AG20443 (cell line): ENCODE results near the gene PML.

Experiments
- DNase-seq: peaks from one replicate; pipeline ENCODE4 v3.0.0; 2012; ENCODE audit warnings: low spot score, mixed read lengths

Gene PML, protein sequence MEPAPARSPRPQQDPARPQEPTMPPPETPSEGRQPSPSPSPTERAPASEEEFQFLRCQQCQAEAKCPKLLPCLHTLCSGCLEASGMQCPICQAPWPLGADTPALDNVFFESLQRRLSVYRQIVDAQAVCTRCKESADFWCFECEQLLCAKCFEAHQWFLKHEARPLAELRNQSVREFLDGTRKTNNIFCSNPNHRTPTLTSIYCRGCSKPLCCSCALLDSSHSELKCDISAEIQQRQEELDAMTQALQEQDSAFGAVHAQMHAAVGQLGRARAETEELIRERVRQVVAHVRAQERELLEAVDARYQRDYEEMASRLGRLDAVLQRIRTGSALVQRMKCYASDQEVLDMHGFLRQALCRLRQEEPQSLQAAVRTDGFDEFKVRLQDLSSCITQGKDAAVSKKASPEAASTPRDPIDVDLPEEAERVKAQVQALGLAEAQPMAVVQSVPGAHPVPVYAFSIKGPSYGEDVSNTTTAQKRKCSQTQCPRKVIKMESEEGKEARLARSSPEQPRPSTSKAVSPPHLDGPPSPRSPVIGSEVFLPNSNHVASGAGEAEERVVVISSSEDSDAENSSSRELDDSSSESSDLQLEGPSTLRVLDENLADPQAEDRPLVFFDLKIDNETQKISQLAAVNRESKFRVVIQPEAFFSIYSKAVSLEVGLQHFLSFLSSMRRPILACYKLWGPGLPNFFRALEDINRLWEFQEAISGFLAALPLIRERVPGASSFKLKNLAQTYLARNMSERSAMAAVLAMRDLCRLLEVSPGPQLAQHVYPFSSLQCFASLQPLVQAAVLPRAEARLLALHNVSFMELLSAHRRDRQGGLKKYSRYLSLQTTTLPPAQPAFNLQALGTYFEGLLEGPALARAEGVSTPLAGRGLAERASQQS

DNA sequence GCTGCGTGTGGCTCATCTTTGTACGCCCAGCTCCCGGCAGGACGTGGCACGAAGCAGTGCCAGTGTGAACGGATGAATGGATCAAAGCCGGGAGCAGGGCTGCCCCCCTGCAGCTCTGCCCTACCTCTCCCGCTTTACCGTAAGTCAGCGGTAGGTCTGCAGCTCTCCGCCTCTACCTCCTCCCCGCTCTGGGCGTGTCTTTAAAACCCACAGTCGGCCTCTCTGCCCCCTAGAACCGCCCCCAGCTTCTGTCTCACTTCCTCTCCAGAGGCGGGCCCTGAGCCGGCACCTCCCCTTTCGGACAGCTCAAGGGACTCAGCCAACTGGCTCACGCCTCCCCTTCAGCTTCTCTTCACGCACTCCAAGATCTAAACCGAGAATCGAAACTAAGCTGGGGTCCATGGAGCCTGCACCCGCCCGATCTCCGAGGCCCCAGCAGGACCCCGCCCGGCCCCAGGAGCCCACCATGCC lies at the start of gene PML:
TSS of gene PML (plus strand) at position 304 of the 471 bp plus-strand sequence. CDS start at position 401, 97 bp downstream.
- peak; percentile 97 for DNase-seq

DNA sequence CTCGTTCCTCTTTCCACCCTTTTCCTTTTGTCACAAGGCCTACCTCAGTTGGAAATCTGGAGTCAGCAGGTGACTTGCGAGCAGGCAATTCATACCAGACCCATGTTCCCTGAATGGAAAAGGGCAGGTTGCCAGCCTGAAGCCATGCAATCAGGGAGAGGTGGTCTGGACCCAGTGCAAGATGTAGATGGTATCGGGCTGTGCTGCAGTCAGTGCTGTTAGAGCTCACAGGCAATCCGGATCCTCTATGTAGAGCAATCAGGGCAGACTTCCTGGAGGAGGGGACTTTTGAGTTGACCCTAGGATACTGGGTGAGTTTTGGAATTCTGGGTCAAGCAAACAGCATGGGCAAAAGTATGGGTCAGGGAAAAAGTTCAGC lies 49.4 kb upstream of the PML start:
- no peak for DNase-seq

DNA sequence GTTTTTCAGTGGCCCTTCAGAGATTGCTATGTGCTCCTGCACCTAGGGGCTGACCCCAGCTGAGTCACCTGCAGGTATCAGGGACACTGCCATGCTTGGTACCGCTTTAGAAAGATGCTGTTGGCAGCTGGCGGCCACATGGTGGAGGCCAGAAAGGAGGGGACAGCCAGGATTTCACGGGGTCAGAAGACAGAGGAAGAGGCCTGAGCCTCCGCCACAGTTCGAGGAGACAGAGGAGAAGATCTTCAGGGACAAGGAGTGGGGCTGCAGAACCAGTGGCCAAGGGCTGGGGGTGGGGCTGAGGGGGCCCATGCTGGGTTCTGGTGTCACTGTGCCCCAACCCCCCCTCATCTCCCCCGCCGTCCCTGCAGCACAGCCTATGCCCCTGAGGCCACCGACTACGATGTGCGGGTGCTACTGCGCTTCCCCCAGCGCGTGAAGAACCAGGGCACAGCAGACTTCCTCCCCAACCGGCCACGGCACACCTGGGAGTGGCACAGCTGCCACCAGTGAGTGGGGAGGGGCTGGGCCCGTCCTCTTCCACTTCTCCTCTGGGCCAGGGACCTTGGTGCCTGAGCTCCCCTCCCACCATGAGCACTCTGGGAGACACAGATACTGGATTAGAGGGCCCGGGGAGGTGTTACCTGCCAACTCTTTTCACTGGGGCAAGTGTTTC lies 48.3 kb upstream of the PML start:
- no peak for DNase-seq

DNA sequence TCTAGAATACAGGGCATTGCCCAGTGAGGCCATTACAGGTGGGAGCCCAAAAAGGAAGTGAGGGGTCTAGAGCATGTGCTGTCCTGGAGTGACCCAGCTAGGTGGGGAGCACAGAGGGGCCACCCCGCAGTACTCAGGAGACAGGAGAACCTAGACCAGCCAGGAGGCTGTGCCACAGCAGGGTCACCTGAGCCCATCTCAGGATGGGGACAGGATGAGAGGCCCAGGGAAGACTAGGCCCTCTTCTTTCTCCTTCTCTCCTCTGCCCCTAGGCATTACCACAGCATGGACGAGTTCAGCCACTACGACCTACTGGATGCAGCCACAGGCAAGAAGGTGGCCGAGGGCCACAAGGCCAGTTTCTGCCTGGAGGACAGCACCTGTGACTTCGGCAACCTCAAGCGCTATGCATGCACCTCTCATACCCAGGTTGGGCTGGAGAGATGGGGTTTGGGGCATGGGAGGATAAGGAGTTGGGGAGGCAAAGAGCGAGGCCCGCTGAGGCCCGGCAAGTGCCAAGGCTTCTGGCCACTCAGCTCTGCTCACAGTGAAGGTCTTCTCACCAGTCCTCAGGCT lies 47.6 kb upstream of the PML start:
- DNase-seq, result no peak

DNA sequence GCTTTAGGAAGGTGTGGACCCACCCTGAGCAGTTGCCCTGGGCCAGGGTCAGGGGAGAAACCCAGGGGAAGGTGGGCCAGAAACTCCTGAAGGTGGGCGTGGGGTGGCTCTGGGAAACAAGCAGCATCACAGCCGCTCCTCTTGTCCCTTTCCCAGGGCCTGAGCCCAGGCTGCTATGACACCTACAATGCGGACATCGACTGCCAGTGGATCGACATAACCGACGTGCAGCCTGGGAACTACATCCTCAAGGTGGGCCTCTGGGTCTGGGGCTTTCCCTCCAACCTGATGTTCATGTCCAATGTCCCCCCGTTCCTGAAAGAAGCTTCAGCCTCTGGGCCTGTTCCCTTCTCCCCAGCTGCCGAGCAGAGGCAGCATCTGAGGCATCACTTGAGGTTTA lies 46.9 kb upstream of the PML start:
- no peak for DNase-seq

DNA sequence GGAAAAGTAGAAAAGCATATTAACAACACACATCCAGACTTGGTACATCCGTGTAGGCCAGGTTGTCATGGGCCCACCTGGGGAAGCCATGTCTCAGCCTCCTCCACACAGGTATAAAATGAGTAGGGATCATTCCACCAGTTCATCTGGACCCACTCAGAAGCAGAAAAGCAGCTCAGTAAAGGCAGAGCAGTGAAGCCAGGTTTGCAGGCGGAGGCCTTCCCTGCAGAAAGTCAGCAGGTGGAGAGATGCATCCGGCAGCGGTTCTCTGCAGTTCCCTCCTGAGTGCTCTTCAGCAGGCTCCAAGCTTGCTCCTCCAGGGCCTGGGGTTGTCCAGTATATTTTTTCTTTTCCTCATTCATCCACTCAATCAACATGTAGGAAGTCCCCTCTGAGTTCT lies 46.1 kb upstream of the PML start:
- no peak for DNase-seq

DNA sequence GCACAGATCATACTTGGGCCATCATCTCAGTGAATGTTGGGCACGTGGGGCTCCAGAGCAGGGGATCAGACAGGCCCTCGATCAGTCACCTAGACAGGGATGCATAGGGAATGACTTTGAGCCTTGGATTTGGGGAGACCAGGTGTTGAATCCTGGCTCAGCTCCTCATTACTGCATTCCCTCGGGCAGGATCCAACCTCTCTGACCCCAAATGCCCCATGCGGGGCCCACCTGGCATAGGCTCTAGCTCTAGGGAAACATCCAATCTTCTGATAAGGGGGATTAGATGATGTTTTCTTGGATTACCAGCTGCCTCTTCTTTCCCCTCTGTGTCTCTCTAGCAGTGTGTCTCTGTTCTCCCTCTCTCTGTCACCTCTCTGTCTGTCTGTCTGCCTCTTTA lies 45.5 kb upstream of the PML start:
- DNase-seq, result no peak

DNA sequence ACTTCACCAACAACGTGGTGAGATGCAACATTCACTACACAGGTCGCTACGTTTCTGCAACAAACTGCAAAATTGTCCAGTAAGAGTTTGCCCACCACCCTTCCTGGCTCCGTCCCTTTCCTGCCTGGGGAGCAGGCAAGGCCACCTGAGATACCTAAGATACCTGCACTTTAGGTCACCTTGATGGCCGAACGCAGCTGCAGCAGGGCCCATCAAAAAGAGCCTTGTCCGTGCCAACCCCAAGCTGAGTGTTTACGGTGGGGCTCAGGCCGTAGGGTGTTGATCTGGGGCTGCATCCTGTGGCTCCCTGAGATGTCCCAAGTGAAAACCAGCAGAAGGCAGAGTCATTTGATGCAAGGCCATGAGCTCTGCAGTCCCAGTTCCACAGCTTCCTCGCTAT lies 45.0 kb upstream of the PML start:
- no peak for DNase-seq

DNA sequence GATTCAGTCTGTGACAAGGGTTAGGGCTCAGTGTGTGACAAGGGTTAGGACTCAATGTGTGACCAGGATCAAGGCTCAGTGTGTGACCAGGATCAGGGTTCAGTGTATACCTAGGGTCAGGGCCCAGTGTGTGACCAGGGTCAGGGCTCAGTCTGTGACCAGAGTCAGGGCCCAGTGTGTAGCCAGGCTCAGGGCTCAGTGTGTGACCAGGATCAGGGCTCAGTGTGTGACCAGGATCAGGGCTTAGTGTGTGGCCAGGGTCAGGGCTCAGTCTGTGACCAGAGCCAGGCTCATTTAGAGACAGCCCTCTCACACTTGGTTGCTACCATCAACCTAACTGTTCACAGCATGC lies 44.1 kb upstream of the PML start:
- DNase-seq, result no peak

DNA sequence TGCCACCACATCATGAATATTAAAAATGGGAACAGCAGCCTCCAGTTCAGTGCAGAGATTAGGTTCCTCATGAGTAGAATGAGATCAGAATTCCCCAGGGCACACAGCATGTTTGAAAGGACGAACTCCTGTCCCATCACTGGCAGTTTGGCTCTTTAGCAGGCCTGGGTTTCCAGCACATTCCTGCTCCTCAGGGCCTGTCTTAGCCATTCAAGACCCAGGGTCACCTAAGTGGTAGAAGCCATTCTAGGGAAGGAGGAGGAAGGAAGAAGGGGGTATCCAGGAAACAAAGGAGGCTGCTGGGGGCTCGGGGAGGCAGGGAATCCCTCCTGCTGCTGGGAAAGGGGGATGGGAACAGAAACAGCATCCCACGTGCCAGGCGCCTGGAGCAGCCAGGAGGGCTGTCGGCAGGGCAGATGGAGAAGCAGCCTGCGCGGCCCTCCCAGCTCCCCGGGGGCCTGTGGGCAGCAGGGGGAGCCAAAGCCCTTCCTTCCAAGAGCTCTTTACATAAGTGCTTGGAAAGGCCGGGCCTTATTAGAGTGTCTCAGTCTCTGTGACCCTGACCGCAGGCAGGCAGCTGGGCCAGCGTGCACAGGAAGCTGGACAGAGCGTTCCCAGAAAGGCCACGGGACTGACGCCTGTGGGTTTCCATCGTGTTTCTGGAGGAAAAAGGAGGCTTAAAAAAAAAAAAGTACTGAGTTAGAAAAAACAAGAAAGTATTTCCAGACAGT lies 43.5 kb upstream of the PML start:
- peak; percentile 96 for DNase-seq

DNA sequence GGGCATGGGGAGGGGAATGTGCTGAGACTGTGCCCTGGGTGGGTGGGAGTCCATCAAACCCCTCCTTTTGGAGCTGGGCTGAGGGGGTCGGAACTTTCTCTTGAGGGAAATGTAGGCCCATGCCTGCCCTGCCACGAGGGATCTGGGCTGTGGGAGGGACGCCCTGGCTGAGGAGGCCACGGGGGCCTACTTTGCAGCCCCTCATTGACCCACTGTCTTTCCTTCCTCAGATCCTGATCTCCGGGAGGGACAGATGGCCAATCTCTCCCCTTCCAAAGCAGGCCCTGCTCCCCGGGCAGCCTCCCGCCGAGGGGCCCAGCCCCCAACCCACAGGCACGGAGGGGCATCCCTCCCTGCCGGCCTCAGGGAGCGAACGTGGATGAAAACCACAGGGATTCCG lies 42.9 kb upstream of the PML start:
- no peak for DNase-seq

DNA sequence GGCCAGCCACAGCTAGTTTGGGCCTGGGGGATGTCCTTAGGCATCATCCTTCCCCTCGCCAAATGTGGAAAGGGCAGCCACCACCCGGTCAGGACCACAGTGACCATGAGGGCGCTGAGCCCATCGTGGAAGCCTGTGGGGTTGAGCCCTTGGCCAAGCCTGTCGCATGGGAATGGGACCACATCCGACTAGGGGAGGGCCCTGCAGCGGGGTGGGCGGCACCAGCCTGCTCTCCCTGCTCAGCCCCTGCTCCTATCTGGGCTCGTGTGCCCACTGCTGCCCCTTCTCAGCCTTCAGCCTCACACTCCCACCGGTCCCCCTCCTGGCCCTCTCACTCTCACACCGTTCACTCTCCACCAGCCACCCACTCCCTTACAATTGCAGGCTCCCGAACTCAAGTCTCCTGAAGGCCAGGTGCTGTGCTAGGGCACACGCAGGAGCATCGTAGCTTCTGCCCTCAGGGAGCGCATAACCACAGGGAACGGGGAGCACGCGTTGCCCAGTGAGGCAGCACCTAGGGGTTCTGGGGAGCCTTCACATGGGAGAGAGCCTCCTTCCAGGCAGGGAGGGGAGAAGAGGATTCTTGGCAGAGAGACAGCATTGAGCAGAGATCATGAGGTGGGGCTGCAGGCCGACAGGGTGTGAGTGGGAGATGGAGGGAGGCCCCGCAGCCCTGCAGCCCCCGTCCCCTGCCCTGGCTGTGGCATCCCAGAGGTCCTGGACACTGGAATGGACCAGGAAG lies 42.2 kb upstream of the PML start:
- no peak for DNase-seq

DNA sequence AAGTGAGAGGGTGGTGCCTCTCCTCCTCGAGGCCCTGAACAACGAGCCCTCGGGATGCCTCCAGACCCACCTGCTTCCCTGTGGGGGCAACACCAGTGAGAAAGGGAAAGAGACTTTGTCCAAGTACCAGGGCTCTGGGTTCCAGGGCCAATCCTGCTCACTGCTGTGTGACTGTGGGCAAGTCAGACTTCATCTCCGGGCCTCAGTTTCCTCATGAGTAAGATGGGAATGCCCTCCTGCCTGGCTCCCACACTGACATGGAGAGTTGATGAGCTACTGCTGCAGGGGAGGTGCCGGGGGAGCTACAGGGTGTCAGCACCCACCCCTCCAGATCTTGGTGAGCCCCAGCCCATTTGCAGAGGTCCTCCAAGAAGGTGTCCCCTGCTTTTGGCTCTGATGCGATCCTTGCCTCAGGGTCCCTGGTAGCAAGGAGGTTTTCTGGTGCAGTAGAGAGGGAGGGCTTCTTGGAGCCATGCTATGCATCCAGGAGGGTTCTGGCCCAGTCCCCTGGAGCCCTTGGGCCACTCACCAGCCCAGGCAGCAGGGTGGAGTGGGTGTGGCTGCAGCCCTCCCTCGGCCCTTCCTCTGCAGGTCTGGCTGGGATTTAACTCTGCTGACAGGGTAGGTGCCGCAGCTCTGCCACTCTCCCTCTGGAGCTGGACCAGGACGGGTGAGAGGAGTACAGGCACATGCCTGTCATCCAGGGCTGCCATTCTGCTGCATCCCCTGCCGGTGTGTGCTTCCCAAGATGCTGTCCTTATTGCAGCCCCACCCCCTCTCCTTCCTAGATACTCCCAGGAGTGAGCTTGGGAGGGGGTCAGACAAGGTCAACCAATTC lies 41.4 kb upstream of the PML start:
- no peak for DNase-seq

DNA sequence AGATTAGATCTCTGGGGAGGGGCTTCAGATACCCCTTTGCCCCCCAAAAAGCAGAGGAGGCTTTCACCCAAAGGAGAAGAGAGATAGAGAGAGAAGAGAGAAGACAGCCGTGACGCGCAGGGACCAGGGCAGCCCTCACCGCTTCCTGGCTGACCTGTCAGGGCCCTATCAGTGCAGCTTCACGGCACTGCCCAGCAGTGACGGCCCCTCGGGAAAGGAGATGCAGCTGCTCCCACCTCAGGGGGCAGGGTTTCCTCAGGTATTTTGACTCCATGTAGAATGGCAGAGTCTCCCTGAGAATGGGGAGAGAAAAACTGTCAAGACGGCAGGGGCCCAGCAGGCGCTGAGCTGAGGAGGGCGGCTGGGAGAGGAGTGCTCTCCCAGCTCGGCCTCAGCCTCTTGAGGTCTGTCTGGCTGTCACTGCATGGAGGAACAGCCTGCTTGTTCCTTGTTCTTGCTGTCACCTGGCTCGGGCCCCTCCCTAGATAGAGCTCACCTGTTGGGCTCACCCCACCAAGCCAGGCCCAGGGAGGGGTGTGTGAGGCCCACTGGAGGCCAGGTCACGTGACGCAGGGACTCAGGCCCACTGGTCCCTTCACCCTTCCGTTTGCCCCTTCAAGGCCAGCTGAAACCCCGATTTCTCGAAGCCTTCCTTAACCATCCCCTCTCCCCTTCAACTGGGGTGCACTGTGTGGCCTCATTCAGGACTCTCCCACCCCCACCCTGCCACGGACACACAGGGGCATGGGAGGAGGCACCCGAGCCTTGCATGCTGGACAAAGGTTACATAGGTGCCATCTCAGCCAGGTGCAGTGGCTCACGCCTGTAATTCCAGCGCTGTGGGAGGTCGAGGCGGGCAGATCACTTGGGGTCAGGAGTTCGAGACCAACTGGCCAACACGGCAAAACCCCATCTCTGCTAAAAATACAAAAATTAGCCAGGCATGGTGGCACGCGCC lies 40.0 kb upstream of the PML start:
- DNase-seq, result no peak

DNA sequence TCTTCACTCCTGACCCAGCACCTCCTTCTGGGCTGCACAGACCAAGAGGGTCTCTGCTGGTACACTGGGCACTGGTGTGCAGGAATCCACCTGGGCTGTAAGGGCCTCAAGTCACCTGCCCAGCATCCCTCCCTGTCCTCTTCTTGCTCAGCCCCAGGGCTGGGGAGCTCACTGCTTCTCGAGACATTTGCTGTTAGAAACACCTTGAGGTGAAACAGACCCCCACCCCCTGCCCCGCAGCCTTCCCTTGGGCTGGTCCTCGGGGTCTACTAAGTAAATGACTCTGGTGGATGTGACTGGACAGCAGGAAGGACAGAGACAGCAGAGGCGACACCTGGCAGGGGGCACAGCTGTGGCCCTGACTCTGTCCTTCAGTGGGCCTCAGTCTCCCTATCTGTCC lies 39.2 kb upstream of the PML start:
- no peak for DNase-seq

DNA sequence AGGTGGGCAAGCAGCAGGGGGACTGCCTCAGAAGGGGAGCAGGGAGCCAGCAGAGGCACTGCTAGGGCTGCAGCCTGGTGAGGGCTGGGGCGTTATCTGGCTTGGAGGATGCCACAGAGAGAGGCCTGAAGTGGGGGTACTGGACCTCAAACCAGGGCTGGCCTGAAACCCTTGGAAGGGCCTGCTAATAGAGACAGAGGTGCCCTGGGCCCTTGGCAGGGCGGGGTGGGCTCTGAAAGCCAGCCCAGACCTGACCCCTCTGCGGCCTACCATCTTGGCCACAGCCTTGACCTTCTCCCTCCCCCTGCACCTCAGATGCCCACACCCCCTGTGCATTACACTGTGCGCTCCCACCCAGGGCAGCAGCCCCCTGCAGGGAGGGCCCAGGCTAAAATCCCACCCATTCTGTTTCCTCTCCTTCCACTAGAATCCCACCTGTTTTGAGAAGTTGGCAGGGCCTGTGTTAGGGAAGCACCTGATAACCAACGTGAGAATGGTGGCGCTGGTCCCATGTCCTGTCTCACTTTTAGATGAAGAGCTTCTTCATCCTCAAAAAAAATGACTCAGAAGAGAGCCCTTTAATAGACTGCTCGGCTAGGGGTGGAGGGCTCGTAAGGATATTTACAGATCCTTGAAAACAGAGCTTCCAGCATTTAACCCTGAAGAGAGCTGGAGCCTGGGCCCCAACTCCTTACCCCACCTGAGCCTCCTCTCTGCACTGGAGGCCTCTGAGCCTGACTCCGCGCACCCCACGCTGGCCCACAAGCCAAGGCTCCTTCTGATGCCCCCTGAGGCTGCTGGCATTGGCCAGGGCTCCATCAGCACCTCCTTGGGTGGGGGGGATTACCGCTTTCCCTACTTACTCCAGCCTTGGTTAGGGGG lies 38.4 kb upstream of the PML start:
- DNase-seq, result no peak

DNA sequence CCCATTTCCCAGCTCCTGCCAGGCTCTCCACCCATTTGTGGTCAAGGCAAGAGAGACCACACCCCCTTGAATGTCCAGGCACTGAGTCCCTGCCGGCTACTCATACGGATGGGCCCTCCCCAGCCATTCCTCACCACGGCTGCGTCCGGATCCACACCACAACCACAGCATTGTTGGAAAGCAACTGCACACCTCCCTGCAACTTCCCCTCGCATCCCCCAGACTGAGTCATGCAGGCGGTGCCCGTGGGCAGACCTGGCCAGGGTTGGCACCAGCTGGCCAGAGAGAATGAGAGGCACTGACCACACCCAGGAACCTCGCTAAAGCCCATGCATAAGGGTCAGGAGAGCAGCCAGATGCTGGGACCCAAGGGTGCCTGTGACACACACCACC lies 37.8 kb upstream of the PML start:
- peak; percentile 96 for DNase-seq

DNA sequence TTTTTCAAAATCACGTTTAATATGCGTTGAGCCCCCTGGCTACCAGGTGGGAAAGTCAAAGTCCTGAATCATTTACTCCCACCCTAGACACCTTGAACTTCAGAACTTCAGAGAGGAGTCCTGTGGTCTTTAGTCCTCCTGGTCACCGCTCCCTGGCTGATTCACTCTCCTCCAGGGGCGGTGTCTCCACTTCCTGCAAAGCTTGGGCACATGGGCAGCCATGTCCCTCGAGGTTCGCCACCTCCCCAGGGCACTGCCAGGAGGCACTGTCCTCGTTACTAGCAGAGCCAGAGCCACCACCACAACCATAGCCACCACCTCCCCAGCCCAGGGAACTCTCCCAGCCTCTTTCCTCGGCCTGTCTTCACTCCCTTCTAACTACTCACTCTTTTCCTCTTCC lies 37.2 kb upstream of the PML start:
- no peak for DNase-seq
